GM12872 (cell line): ENCODE results near the gene LAPTM5.
A peak's percentile ranks its signal among the peaks of the same experiment; 100 is the strongest.

Experiments
- CTCF ChIP-seq: IDR thresholded peaks from 3 replicates; pipeline ENCODE4 v1.5.1; 2011; ENCODE audit warnings: low read depth, mild to moderate bottlenecking, low read length, moderate library complexity; ENCODE audit not compliant: insufficient read depth

Gene LAPTM5

GRCh38 chr1:30778979-30779293, 21.4 kb upstream of the LAPTM5 start:
- TF ChIP-seq CTCF, result no peak

GRCh38 chr1:30778154-30778978, 20.8 kb upstream of the LAPTM5 start:
- TF ChIP-seq CTCF, result no peak

- peak; percentile 21; the same call in 2 of the 3 replicates for TF ChIP-seq CTCF
Observed at GRCh38 chr1:30777904-30778153, 20.3 kb upstream of the LAPTM5 start.

GRCh38 chr1:30777060-30777903, 19.7 kb upstream of the LAPTM5 start:
- no peak for TF ChIP-seq CTCF

- TF ChIP-seq CTCF, result no peak
Observed at GRCh38 chr1:30776097-30777059, 18.8 kb upstream of the LAPTM5 start.

GRCh38 chr1:30775433-30775975, 17.9 kb upstream of the LAPTM5 start:
- no peak for TF ChIP-seq CTCF
